Cardiac muscle cell (in vitro differentiated cells and primary cell): ENCODE data around the gene METTL9. TPM values are rescaled to one million over a fixed set of nuclear protein-coding genes. Genes with fewer than 3 reads are reported as not detected.
"Not testable (repeated sequence)": the region's sequence is repeated elsewhere in the genome, so short reads cannot be mapped to it uniquely, and the experiment has no call there.

Experiments used
- DNase-seq, 2 donors: peaks; one replicate each; pipeline versions ENCODE4 v3.0.0 to v3.0.0-alpha.2; 2010 to 2017; ENCODE audit warnings: low read depth in 1 of 2, low spot score in 1 of 2
- H3K27ac ChIP-seq: fragments of 200-600 bp; sonication (generic); 2 replicates; pipeline ENCODE4 v1.5.1; 2016
- H3K27me3 ChIP-seq: fragments of 200-600 bp; sonication (generic); 2 replicates; pipeline ENCODE4 v1.6.0; 2016; ENCODE audit warnings: control low read depth
- H3K36me3 ChIP-seq: fragments of 200-600 bp; sonication (generic); 2 replicates; pipeline ENCODE4 v1.5.1; 2016; ENCODE audit warnings: control low read depth
- H3K4me1 ChIP-seq: fragments of 200-600 bp; sonication (generic); 2 replicates; pipeline ENCODE4 v1.8.1; 2017; ENCODE audit warnings: low read depth, mild to moderate bottlenecking, mixed run types
- H3K4me3 ChIP-seq: fragments of 200-600 bp; sonication (generic); 2 replicates; pipeline ENCODE4 v1.5.1; 2016; ENCODE audit warnings: mild to moderate bottlenecking
- H3K9me3 ChIP-seq: fragments of 200-600 bp; sonication (generic); 2 replicates; pipeline ENCODE4 v1.5.1; 2017; ENCODE audit warnings: low read depth, mild to moderate bottlenecking, control low read depth
- polyA plus RNA-seq: library from polyadenylated mRNA; unstranded; fragments of >200 nt; fragmentation: Nextera tagmentation; extraction: Ambion mirVana; gene quantifications from 2 replicates; pipeline ENCODE4 v1.2.1, GENCODE V29; 2016
- total RNA-seq: library from RNA; depleted of rRNA; stranded (reverse); fragments of >200 nt; gene quantifications from 2 replicates; pipeline ENCODE4 v1.2.3, GENCODE V29; 2016
- TF ChIP-seq, protein P1 (sequence below): IDR thresholded peaks from 2 replicates; pipeline ENCODE4 v1.5.1; 2012; ENCODE audit warnings: low read depth, mild to moderate bottlenecking, low read length

Gene METTL9
- total RNA-seq (247 and 313 TPM in 2 replicates), polyA plus RNA-seq (125 and 129 TPM in 2 replicates)

DNA sequence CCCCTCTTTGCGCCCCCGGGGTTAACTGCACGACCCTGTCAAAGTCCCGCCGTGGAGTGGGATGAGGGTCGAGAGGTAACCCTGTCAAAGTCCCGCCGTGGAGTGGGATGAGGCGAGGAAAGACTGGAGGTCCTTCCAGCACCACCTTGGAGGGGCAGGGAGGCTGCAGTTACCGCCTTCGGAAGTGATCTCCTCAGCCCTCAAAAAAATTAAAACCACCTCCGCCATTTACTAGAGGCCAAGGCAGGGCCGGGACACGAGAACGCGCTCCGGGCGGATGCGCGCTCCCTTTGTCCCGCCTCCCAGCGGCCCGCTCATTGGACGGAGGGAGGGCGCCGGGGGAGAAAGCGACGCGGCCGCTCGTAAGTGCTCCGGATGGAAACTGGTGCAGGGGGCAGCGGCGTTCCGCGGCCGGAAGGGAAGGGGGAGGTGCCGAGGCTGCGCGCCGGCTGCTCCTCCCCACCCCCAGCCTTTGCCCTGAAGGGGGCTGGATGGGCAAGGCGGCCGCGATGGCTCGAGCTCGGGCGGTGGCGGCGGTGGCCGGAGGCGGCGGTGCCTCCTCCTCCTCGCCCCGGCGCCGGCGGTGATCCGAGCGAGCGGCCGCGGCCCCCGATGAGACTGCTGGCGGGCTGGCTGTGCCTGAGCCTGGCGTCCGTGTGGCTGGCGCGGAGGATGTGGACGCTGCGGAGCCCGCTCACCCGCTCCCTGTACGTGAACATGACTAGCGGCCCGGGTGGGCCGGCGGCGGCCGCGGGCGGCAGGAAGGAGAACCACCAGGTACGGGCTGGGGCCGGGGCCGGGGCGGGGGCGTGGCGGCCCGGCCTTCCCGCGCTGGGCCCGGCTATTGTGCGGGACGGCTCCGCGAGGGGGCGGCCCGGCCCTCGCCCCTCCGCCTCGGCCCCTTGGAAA is at the start of gene METTL9:
Gene METTL9, plus strand, starts transcription at position 456 of the 909 bp plus-strand sequence. Its CDS starts 157 bp downstream, at position 613.
- Histone ChIP-seq H3K27me3 (no peaks in the 10 kb centered on the region), H3K4me1 (peaks cover 15% of the 10 kb centered on the region), H3K4me3 (peak within 1 kb of the TSS; percentile 97), H3K27ac (peak within 1 kb of the TSS; percentile 97), H3K36me3 (no peaks in the 10 kb centered on the region), H3K9me3 (no peaks in the 10 kb centered on the region)
- peak; percentile 97 for DNase-seq
- TF ChIP-seq, protein P1, sequence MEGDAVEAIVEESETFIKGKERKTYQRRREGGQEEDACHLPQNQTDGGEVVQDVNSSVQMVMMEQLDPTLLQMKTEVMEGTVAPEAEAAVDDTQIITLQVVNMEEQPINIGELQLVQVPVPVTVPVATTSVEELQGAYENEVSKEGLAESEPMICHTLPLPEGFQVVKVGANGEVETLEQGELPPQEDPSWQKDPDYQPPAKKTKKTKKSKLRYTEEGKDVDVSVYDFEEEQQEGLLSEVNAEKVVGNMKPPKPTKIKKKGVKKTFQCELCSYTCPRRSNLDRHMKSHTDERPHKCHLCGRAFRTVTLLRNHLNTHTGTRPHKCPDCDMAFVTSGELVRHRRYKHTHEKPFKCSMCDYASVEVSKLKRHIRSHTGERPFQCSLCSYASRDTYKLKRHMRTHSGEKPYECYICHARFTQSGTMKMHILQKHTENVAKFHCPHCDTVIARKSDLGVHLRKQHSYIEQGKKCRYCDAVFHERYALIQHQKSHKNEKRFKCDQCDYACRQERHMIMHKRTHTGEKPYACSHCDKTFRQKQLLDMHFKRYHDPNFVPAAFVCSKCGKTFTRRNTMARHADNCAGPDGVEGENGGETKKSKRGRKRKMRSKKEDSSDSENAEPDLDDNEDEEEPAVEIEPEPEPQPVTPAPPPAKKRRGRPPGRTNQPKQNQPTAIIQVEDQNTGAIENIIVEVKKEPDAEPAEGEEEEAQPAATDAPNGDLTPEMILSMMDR: no peak

DNA sequence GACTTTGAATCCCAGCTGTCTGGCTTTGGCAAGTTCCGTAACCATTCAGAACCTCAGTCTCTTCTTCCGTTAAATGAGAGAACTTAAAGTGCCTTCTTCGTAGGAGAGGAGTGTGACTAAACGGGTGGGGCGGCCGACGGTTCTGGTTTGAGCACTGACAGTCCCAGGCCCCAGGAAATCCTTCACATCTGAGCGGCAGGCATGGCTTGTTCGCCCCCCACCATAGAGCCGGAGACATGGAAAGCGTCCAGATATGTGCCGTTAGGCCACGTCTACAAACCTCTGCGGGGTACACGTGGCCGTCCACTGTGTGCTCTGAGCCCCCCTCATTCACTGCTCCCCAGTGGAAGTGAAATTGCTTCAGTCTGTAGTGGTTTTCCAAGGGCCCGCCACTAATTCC is 49.4 kb upstream of the METTL9 start:
- not testable (repeated sequence) for H3K4me3 ChIP-seq, H3K36me3 ChIP-seq, H3K27ac ChIP-seq, H3K27me3 ChIP-seq, H3K9me3 ChIP-seq, DNase-seq, H3K4me1 ChIP-seq

DNA sequence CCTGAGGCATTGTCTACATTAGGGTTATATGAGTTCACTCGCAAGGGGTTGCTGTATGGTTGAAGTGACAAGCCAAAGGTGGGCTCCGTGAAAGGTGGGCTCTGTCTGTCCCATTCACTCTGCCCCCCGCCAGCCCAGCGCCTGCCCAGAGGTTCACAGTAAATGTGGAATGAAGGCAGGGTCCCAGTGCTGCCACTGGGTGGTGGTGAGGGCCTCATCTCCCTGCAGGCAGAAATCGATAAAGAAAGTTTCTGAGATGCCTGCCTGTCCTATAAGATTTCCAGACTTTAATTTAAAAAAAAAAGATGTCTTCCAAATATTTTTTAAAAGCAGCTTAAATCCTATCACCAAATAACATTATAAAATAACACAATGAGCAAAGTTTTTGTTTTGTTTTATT is 48.9 kb upstream of the METTL9 start:
- H3K4me1 ChIP-seq, H3K9me3 ChIP-seq, H3K27ac ChIP-seq, H3K4me3 ChIP-seq, DNase-seq, H3K27me3 ChIP-seq, H3K36me3 ChIP-seq: not testable (repeated sequence)

DNA sequence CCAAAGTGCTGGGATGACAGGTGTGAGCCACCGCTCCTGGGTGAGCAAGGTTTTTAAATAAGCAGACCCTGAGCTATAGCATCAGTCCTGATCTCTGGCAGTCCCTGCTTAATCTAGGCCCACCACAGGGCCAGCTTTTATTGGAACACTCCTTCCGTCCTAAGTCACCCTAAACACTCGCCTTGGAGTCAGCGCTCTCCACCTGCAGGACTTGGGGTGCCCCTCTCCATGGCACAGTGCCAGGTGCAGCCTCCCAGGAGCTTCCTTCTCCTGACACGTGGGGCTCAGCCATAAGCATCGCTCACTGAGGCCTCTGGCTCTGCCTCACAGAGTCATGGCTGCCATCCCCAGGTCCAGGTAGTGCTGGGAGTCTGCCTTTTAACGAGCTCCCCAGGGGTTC is 48.3 kb upstream of the METTL9 start:
- not testable (repeated sequence) for DNase-seq, H3K27me3 ChIP-seq, H3K36me3 ChIP-seq, H3K4me1 ChIP-seq, H3K4me3 ChIP-seq, H3K27ac ChIP-seq, H3K9me3 ChIP-seq

DNA sequence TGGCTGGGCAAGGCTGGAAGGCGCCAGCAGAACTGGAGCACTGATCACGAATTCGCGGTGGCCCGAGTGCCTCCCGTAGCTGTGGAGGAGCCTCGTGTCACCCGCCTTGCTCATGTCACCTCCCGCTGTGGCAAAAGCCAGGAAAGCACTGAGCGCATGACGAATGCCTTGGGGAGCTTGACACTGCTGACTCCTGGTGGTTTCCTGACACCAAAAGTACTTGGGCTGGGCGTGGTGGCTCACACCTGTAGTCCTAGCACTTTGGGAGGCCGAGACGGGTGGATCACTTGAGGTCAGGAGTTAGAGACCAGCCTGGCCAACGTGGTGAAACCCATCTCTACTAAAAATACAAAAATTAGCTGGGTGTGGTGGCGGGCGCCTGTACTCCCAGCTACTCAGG is 47.8 kb upstream of the METTL9 start:
- H3K36me3 ChIP-seq, DNase-seq, H3K27ac ChIP-seq, H3K27me3 ChIP-seq, H3K9me3 ChIP-seq, H3K4me1 ChIP-seq, H3K4me3 ChIP-seq: not testable (repeated sequence)

DNA sequence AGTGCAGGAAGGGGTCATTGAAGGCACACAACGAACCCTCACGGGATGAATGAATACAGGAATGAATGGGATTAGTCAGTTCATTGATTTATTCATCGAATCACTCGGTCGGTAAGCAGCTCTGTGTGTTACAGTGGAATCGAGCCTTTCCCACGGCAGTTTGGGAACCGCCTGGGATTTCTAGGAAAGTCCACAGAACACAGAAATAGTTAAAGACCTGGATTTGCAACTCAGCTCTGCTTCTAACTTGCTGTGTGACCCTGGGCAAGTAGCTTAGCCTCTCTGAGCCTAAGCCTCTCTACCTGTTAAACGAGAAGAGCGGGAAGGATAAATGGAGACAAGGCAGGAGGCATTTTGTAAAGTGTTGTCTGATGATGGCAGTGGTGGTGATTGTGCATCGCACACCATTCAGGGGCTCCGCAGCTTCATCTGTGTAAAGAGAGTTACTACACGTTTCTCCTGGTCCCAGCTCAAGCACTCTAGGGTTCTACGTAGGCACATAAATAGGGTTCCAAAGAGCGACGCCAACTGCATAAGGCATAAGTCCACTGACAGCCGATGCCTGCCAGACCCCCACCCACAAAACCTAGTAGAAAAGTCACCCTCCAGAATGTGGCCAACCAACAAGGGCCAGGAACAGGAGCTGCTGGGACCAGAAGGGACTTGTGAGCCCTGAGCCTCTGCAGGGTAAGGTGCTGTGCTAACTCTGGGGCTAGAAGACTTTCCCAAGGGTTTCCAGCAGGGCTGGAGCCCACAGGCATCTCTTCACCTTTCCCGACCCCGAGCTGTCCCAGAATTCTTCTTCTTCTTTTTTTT is 45.7 kb upstream of the METTL9 start:
- not testable (repeated sequence) for H3K36me3 ChIP-seq, H3K9me3 ChIP-seq, DNase-seq, H3K4me3 ChIP-seq, H3K4me1 ChIP-seq, H3K27ac ChIP-seq, H3K27me3 ChIP-seq

DNA sequence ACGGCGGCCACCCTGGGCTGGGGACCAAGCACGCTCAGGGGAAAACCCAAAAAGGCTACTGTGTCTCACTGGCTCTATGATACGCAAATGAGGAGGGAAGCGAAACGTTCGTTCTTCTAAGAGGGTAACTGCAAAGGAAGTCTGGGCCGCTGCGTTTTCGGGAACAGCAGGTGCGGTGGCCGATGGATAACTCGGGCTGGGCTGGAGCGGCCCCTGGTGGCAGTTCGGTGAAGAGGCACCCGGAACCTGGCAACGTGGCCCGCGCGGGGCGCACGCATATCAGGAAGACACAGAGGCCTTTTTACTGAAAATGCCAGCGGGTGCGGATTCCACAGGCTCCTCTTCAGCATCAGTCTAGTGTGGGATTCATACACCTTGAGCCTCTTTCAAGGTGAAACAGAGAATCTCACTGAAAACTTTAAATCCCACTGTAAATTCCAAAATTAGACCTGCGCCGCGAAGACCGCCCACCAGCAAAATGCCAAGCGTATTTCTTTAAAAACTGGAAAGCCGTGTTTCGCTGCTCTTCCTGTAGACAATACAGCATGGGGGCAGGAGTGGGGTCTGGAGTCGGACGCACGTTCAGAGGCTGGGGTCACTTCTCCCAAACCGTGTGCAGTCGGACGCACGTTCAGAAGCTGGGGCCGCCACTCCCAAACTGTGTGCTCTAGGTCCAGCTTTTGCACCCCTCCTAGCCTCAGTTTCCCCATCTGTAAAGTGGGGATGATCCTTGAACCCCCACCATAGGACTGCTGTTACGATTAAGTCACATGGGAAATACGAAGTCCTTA is 44.4 kb upstream of the METTL9 start:
- no peaks in the 10 kb centered on the region for H3K36me3 ChIP-seq
- H3K4me3 ChIP-seq: no peak overlapping the region
- peak; percentile 83 to 91 for DNase-seq
- H3K27me3 ChIP-seq: peaks cover 9% of the 10 kb centered on the region
- no peaks in the 10 kb centered on the region for H3K4me1 ChIP-seq
- TF ChIP-seq, protein P1: peak; percentile 98
- no peak overlapping the region for H3K27ac ChIP-seq
- no peaks in the 10 kb centered on the region for H3K9me3 ChIP-seq

DNA sequence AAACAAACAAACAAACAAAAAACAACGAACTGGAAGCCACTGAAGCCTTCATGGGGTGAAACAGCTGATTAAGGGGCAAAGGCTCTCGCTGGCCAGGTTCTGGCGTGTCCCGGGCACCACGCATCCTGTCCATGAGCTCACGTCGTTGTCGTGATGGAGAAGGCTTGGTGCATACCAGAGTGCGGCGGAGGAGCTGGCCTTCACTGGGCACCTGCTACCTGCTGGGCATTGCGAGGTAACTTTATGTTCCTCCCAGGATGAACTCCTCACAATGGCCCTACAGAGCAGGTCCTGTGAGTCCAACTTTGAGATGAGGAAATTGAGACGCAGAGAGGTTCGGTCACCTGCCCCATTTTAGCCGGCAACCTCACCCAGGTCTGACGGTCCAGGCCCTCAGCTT is 43.8 kb upstream of the METTL9 start:
- H3K9me3 ChIP-seq, H3K4me3 ChIP-seq, H3K4me1 ChIP-seq, H3K27ac ChIP-seq, DNase-seq, H3K27me3 ChIP-seq, H3K36me3 ChIP-seq: not testable (repeated sequence)

DNA sequence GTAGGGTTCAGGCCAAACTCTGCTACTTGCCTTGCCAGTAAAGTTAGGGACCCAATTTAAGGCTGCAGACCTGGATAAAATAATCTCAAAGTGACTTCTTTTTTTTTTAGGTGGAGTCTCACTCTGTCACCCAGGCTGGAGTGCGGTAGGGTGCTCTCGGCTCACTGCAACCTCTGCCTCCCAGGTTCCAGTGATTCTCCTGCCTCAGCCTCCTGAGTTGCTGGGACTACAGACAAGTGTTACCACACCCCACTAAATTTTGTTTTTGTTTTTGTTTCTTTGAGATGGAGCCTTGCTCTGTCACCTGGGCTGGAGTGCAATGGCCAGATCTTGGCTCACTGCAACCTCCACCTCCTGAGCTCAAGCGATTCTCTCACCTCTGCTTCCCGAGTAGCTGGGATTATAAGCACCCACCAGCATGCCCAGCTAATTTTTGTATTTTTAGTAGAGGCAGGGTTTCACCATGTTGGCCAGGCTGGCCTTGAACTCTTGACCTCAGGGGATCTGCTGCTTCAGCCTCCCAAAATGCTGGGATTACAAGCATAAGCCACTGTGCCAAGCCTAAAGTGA is 43.3 kb upstream of the METTL9 start:
- not testable (repeated sequence) for H3K9me3 ChIP-seq, H3K4me1 ChIP-seq, H3K36me3 ChIP-seq, DNase-seq, H3K27ac ChIP-seq, H3K4me3 ChIP-seq, H3K27me3 ChIP-seq

DNA sequence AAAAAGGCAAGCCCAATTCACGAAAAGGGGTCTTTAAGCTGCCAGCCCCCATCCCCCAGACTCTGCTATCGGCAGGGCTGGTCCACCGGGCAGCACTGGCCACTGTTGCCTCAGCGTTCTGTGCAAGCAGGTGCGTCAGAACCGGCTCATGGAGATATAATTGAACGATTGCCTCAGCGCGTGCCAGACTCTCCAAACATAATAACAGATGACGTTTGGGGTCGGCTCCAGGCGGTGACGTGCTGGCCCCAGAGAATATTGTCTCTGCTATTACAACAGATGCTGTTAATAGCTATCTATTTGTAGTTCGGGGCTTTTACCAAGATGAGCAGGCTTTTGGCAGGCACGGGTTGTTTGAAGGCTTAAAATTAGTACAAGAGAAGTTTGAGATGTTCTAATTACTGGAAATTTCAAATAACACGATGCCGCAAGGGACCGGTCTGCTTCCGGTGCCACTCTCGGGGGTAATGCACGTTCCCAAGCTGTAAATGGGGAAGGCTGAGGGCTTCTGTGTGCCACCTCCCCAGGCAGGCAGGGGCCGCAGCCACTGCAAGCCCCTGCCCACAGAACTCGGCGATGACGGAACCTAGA is 42.6 kb upstream of the METTL9 start:
- H3K36me3 ChIP-seq, H3K9me3 ChIP-seq, H3K27me3 ChIP-seq, H3K4me3 ChIP-seq, H3K4me1 ChIP-seq, H3K27ac ChIP-seq: not testable (repeated sequence)
- DNase-seq: peak in 1 of 2 donors; percentile 38
